ENCODE data around the gene TEDC1. TPM values are rescaled to one million over a fixed set of nuclear protein-coding genes. Genes with fewer than 3 reads are reported as not detected.

The TEDC1 gene
- total RNA-seq, 1 donor from 2014 or later: 4.0 TPM

- Histone ChIP-seq H3K27me3 (ENCODE audit: low read depth) (peaks cover 54% of the 10 kb centered on the region), H3K36me3 (no peaks in the 10 kb centered on the region), H3K4me3 (no peak overlapping the region), H3K27ac (replicated peaks) (no peak overlapping the region), H3K9me3 (replicated peaks) (no peaks in the 10 kb centered on the region), H3K4me1 (peaks cover 4% of the 10 kb centered on the region)
- intact Hi-C loops (cut with micrococcal nuclease): no loop called here
- no peak for DNase-seq
- TF ChIP-seq CTCF (IDR thresholded peaks at IDR 0.05; ENCODE audit: borderline replicate concordance): no peak
Observed at GRCh38 chr14:105536051-105536450, 45.0 kb downstream of the TEDC1 start.

- no peak for DNase-seq
- no peak for TF ChIP-seq CTCF (IDR thresholded peaks at IDR 0.05; ENCODE audit: borderline replicate concordance)
- intact Hi-C loops (cut with micrococcal nuclease): no loop called here
- Histone ChIP-seq H3K27ac (replicated peaks) (no peak overlapping the region), H3K4me3 (no peak overlapping the region), H3K27me3 (ENCODE audit: low read depth) (peaks cover 61% of the 10 kb centered on the region), H3K4me1 (peaks cover 4% of the 10 kb centered on the region), H3K9me3 (replicated peaks) (no peaks in the 10 kb centered on the region), H3K36me3 (no peaks in the 10 kb centered on the region)
Observed at GRCh38 chr14:105536691-105537579, 45.9 kb downstream of the TEDC1 start.

- TF ChIP-seq CTCF (IDR thresholded peaks at IDR 0.05; ENCODE audit: borderline replicate concordance): peak; percentile 98
- peaks cover 7% of the 10 kb centered on the region for H3K9me3 ChIP-seq (replicated peaks)
- peaks cover 61% of the 10 kb centered on the region for H3K27me3 ChIP-seq (ENCODE audit: low read depth)
- intact Hi-C loops (cut with micrococcal nuclease): no loop called here
- H3K27ac ChIP-seq (replicated peaks): no peak overlapping the region
- H3K4me1 ChIP-seq: peaks cover 4% of the 10 kb centered on the region
- no peak overlapping the region for H3K4me3 ChIP-seq
- H3K36me3 ChIP-seq: no peaks in the 10 kb centered on the region
- peak; percentile 53 for DNase-seq
Observed at GRCh38 chr14:105537580-105538474, 46.8 kb downstream of the TEDC1 start.

- DNase-seq: no peak
- Histone ChIP-seq H3K4me1 (peaks cover 4% of the 10 kb centered on the region), H3K4me3 (no peak overlapping the region), H3K27me3 (ENCODE audit: low read depth) (peaks cover 61% of the 10 kb centered on the region), H3K9me3 (replicated peaks) (peaks cover 14% of the 10 kb centered on the region), H3K36me3 (no peaks in the 10 kb centered on the region), H3K27ac (replicated peaks) (no peak overlapping the region)
- intact Hi-C loops (cut with micrococcal nuclease): no loop called here
- no peak for TF ChIP-seq CTCF (IDR thresholded peaks at IDR 0.05; ENCODE audit: borderline replicate concordance)
Observed at GRCh38 chr14:105538481-105539049, 47.5 kb downstream of the TEDC1 start.

GRCh38 chr14:105540811-105541210, 49.8 kb downstream of the TEDC1 start:
- DNase-seq: no peak
- H3K36me3 ChIP-seq: no peaks in the 10 kb centered on the region
- intact Hi-C loops (cut with micrococcal nuclease): no loop called here
- no peak overlapping the region for H3K27ac ChIP-seq (replicated peaks)
- peaks cover 4% of the 10 kb centered on the region for H3K4me1 ChIP-seq
- TF ChIP-seq CTCF (IDR thresholded peaks at IDR 0.05; ENCODE audit: borderline replicate concordance): no peak
- peaks cover 21% of the 10 kb centered on the region for H3K9me3 ChIP-seq (replicated peaks)
- peaks cover 50% of the 10 kb centered on the region for H3K27me3 ChIP-seq (ENCODE audit: low read depth)
- H3K4me3 ChIP-seq: no peak overlapping the region

All from left ventricle myocardium inferior (tissue), 1 donor.